HepG2 (cell line): ENCODE results near the gene GCDH. TPM values are rescaled to one million over a fixed set of nuclear protein-coding genes. Genes with fewer than 3 reads are reported as not detected.

Source experiments
- DDIT3 ChIP-seq: sonication (generic); formaldehyde crosslinking; IDR thresholded peaks from 2 replicates; pipeline ENCODE4 v1.4.0; 2020; ENCODE audit warnings: mild to moderate bottlenecking, missing genetic modification reagents
- ERF ChIP-seq: IDR thresholded peaks from 2 replicates; pipeline ENCODE4 v1.6.1; 2018; ENCODE audit warnings: missing biosample characterization, missing genetic modification reagents
- FOXA3 ChIP-seq: IDR thresholded peaks from 2 replicates; pipeline ENCODE4 v1.6.1; 2016; ENCODE audit warnings: missing genetic modification reagents, missing compliant biosample characterization
- JARID2 ChIP-seq: sonication (generic); formaldehyde crosslinking; IDR thresholded peaks from 2 replicates; pipeline ENCODE4 v1.8.1; 2023; ENCODE audit warnings: missing genetic modification reagents, inconsistent platforms; ENCODE audit not compliant: insufficient replicate concordance
- MIER2 ChIP-seq: IDR thresholded peaks from 2 replicates; pipeline ENCODE4 v1.6.1; 2016; ENCODE audit warnings: missing biosample characterization, missing genetic modification reagents
- PATZ1 ChIP-seq: sonication (generic); formaldehyde crosslinking; IDR thresholded peaks from 2 replicates; pipeline ENCODE4 v1.4.0; 2020; ENCODE audit warnings: missing genetic modification reagents
- RORA ChIP-seq: sonication (generic); formaldehyde crosslinking; IDR thresholded peaks from 2 replicates; pipeline ENCODE4 v1.5.0; 2020; ENCODE audit warnings: mild to moderate bottlenecking, missing genetic modification reagents, moderate library complexity
- SNAPC2 ChIP-seq: sonication (generic); formaldehyde crosslinking; IDR thresholded peaks from 2 replicates; pipeline ENCODE4 v1.8.1; 2022; ENCODE audit warnings: mild to moderate bottlenecking, missing genetic modification reagents
- ZBTB39 ChIP-seq: sonication (generic); formaldehyde crosslinking; IDR thresholded peaks from 2 replicates; pipeline ENCODE4 v1.5.0; 2020; ENCODE audit warnings: missing genetic modification reagents
- ZFP82 ChIP-seq: sonication (generic); formaldehyde crosslinking; IDR thresholded peaks from 2 replicates; pipeline ENCODE4 v1.5.1; 2020; ENCODE audit warnings: mild to moderate bottlenecking, missing genetic modification reagents, borderline replicate concordance
- ZNF18 ChIP-seq: sonication (generic); formaldehyde crosslinking; IDR thresholded peaks from 2 replicates; pipeline ENCODE4 v1.8.0; 2022; ENCODE audit warnings: mild to moderate bottlenecking, missing genetic modification reagents; ENCODE audit not compliant: insufficient replicate concordance
- ZNF709 ChIP-seq: sonication (generic); formaldehyde crosslinking; IDR thresholded peaks from 2 replicates; pipeline ENCODE4 v1.5.0; 2020; ENCODE audit warnings: mild to moderate bottlenecking, missing genetic modification reagents
- ZNF713 ChIP-seq: sonication (generic); formaldehyde crosslinking; IDR thresholded peaks from 2 replicates; pipeline ENCODE4 v1.4.0; 2020; ENCODE audit warnings: mild to moderate bottlenecking, missing genetic modification reagents
- ZNF770 ChIP-seq: sonication (generic); formaldehyde crosslinking; IDR thresholded peaks from 2 replicates; pipeline ENCODE4 v1.5.0; 2020; ENCODE audit warnings: mild to moderate bottlenecking, missing genetic modification reagents
- ZNF788 ChIP-seq: sonication (generic); formaldehyde crosslinking; IDR thresholded peaks from 2 replicates; pipeline ENCODE4 v1.5.0; 2020; ENCODE audit warnings: mild to moderate bottlenecking, missing genetic modification reagents, borderline replicate concordance
- ZNF800 ChIP-seq: sonication (generic); formaldehyde crosslinking; IDR thresholded peaks from 2 replicates; pipeline ENCODE4 v1.4.0; 2020; ENCODE audit warnings: missing genetic modification reagents
- ZSCAN22 ChIP-seq: sonication (generic); formaldehyde crosslinking; IDR thresholded peaks from 2 replicates; pipeline ENCODE4 v1.4.0; 2020; ENCODE audit warnings: mild to moderate bottlenecking, missing genetic modification reagents
- polyA plus RNA-seq, 8 experiments: library from polyadenylated mRNA; depleted of rRNA in 3 of 8; stranded (reverse) in 7 of 8; unstranded in 1 of 8; fragments of >200 nt; fragmentation: Illumina TruSeq in 4 of 8; extraction: Trizol in 4 of 8; gene quantifications; 2 replicates each; pipeline versions ENCODE4 v1.2.1 to v1.2.3, GENCODE V29; 2011 to 2016; ENCODE audit warnings: low read depth in 4 of 8, missing spikeins in 1 of 8, mixed read lengths in 1 of 8; ENCODE audit not compliant: insufficient read depth in 1 of 8
- total RNA-seq, 5 experiments: library from RNA; depleted of rRNA; stranded (reverse); fragments of >200 nt; fragmentation: Illumina TruSeq; extraction: Trizol; gene quantifications; 2 replicates each; pipeline ENCODE4 v1.2.3, GENCODE V29; 2016; ENCODE audit warnings: low read depth in 1 of 5

The GCDH gene
- total and polyA plus RNA-seq, 2 of the 13 experiments (the other 11 are each of a cell fraction or from before 2014, with no cell fraction given) = 15.1 to 38.0 TPM

GRCh38 chr19:12864721-12865715, 25.9 kb upstream of the GCDH start (continued):
- TF ChIP-seq ZNF18 (CRISPR knock-in tag) = no peak
- no peak for TF ChIP-seq DDIT3 (CRISPR knock-in tag)
- TF ChIP-seq ZNF713 = no peak
- TF ChIP-seq RORA (CRISPR knock-in tag) = no peak
- no peak for TF ChIP-seq ZSCAN22
- no peak for TF ChIP-seq PATZ1
- no peak for TF ChIP-seq JARID2
- no peak for TF ChIP-seq SNAPC2 (CRISPR knock-in tag)
- peak; percentile 37; the same call in 1 of the 2 replicates for TF ChIP-seq ZNF800 (CRISPR knock-in tag)
- TF ChIP-seq ZFP82 (CRISPR knock-in tag) = no peak
- TF ChIP-seq FOXA3 (CRISPR knock-in tag) = peak; percentile 54; the same call in 1 of the 2 replicates
- peak; percentile 81 for TF ChIP-seq ERF
- no peak for TF ChIP-seq ZBTB39 (CRISPR knock-in tag)
- TF ChIP-seq ZNF770 (CRISPR knock-in tag) = peak; percentile 96
- no peak for TF ChIP-seq ZNF788 (CRISPR knock-in tag)
- peak; percentile 52; the same call in 1 of the 2 replicates for TF ChIP-seq MIER2 (CRISPR knock-in tag)
- TF ChIP-seq ZNF709 (CRISPR knock-in tag) = no peak
